ENCODE data around the gene ZNF487.
"Not testable (repeated sequence)": the region's sequence is repeated elsewhere in the genome, so short reads cannot be mapped to it uniquely, and the experiment has no call there.

Gene ZNF487

GRCh38 chr10:43444897-43445466 is 8.1 kb downstream of the ZNF487 start:
- Histone ChIP-seq H3K36me3 (ENCODE audit: control insufficient read depth, low read length) (no peaks in the 10 kb centered on the region), H3K27ac (ENCODE audit: low read depth, low read length) (no peak overlapping the region), H3K79me2 (ENCODE audit: control insufficient read depth, low read length) (peaks cover 36% of the 10 kb centered on the region), H3F3A (ENCODE audit: control insufficient read depth, insufficient read depth) (peaks cover 10% of the 10 kb centered on the region; the same call in 1 of the 2 replicates), H3K27me3 (ENCODE audit: control insufficient read depth, low read length) (no peaks in the 10 kb centered on the region), H3K9me3 (ENCODE audit: control insufficient read depth, insufficient read depth, low read length) (no peaks in the 10 kb centered on the region; the same call in 1 of the 2 replicates), H3K4me1 (ENCODE audit: control insufficient read depth, low read length) (peaks cover 21% of the 10 kb centered on the region), H4K20me1 (ENCODE audit: control insufficient read depth, insufficient read depth, low read depth, low read length) (no peaks in the 10 kb centered on the region), H3K4me3 (ENCODE audit: low read length) (no peak overlapping the region), H3K9me2 (replicated peaks; ENCODE audit: control insufficient read depth, low read length) (no peaks in the 10 kb centered on the region), H3K4me2 (ENCODE audit: low read length) (no peak overlapping the region)
- no peak for TF ChIP-seq EZH2phosphoT487 (IDR thresholded peaks at IDR 0.05; ENCODE audit: borderline replicate concordance, low read length)
- no peak for TF ChIP-seq CTCF (IDR thresholded peaks at IDR 0.05; ENCODE audit: low read depth, low read length, poor library complexity, severe bottlenecking)

- H3K27me3 ChIP-seq (ENCODE audit: control insufficient read depth, low read length); H3K9me2 ChIP-seq (replicated peaks; ENCODE audit: control insufficient read depth, low read length); H4K20me1 ChIP-seq (ENCODE audit: control insufficient read depth, insufficient read depth, low read depth, low read length); H3K4me2 ChIP-seq (ENCODE audit: low read length); H3K9me3 ChIP-seq (ENCODE audit: control insufficient read depth, insufficient read depth, low read length); H3K27ac ChIP-seq (ENCODE audit: low read depth, low read length); H3K4me3 ChIP-seq (ENCODE audit: low read length); H3K36me3 ChIP-seq (ENCODE audit: control insufficient read depth, low read length): not testable (repeated sequence)
- H3K4me1 ChIP-seq (ENCODE audit: control insufficient read depth, low read length): peaks cover 27% of the 10 kb centered on the region
- H3K79me2 ChIP-seq (ENCODE audit: control insufficient read depth, low read length): peaks cover 30% of the 10 kb centered on the region
- peaks cover 12% of the 10 kb centered on the region for H3F3A ChIP-seq (ENCODE audit: control insufficient read depth, insufficient read depth)
These were observed 9.5 kb downstream of the ZNF487 start for GRCh38 chr10:43446219-43447017.

- Histone ChIP-seq H4K20me1 (ENCODE audit: control insufficient read depth, insufficient read depth, low read depth, low read length) (no peaks in the 10 kb centered on the region), H3K36me3 (ENCODE audit: control insufficient read depth, low read length) (peaks cover 11% of the 10 kb centered on the region; the same call in 1 of the 2 replicates), H3K4me2 (ENCODE audit: low read length) (peak overlapping the region; percentile 39; the same call in 1 of the 2 replicates), H3K4me1 (ENCODE audit: control insufficient read depth, low read length) (peaks cover 48% of the 10 kb centered on the region), H3K4me3 (ENCODE audit: low read length) (no peak overlapping the region), H3K27ac (ENCODE audit: low read depth, low read length) (peak overlapping the region; percentile 100), H3K79me2 (ENCODE audit: control insufficient read depth, low read length) (peaks cover 27% of the 10 kb centered on the region), H3K27me3 (ENCODE audit: control insufficient read depth, low read length) (no peaks in the 10 kb centered on the region), H3F3A (ENCODE audit: control insufficient read depth, insufficient read depth) (peaks cover 33% of the 10 kb centered on the region), H3K9me3 (ENCODE audit: control insufficient read depth, insufficient read depth, low read length) (no peaks in the 10 kb centered on the region; the same call in 1 of the 2 replicates), H3K9me2 (replicated peaks; ENCODE audit: control insufficient read depth, low read length) (no peaks in the 10 kb centered on the region)
- TF ChIP-seq CTCF (IDR thresholded peaks at IDR 0.05; ENCODE audit: low read depth, low read length, poor library complexity, severe bottlenecking) (no peak), EZH2phosphoT487 (IDR thresholded peaks at IDR 0.05; ENCODE audit: borderline replicate concordance, low read length) (no peak)
These were observed 11.8 kb downstream of the ZNF487 start for GRCh38 chr10:43448742-43449141.

GRCh38 chr10:43452356-43452914 is 15.5 kb downstream of the ZNF487 start:
- H3K9me3 ChIP-seq (ENCODE audit: control insufficient read depth, insufficient read depth, low read length): no peaks in the 10 kb centered on the region
- peak overlapping the region; percentile 93 for H3K4me2 ChIP-seq (ENCODE audit: low read length)
- peaks cover 24% of the 10 kb centered on the region for H3K36me3 ChIP-seq (ENCODE audit: control insufficient read depth, low read length)
- no peaks in the 10 kb centered on the region for H4K20me1 ChIP-seq (ENCODE audit: control insufficient read depth, insufficient read depth, low read depth, low read length)
- peaks cover 47% of the 10 kb centered on the region for H3F3A ChIP-seq (ENCODE audit: control insufficient read depth, insufficient read depth)
- peaks cover 43% of the 10 kb centered on the region for H3K79me2 ChIP-seq (ENCODE audit: control insufficient read depth, low read length)
- no peaks in the 10 kb centered on the region; the same call in 1 of the 2 replicates for H3K27me3 ChIP-seq (ENCODE audit: control insufficient read depth, low read length)
- no peaks in the 10 kb centered on the region for H3K9me2 ChIP-seq (replicated peaks; ENCODE audit: control insufficient read depth, low read length)
- peak overlapping the region; percentile 100 for H3K27ac ChIP-seq (ENCODE audit: low read depth, low read length)
- peaks cover 69% of the 10 kb centered on the region for H3K4me1 ChIP-seq (ENCODE audit: control insufficient read depth, low read length)
- TF ChIP-seq EZH2phosphoT487 (IDR thresholded peaks at IDR 0.05; ENCODE audit: borderline replicate concordance, low read length) (no peak), CTCF (IDR thresholded peaks at IDR 0.05; ENCODE audit: low read depth, low read length, poor library complexity, severe bottlenecking) (no peak)
- H3K4me3 ChIP-seq (ENCODE audit: low read length): peak overlapping the region; percentile 93

Data from DOHH2 (cell line).